Neural progenitor cell (in vitro differentiated cells): Measurements from ENCODE around the gene VPS13D.

ENCODE experiments used
- EZH2 ChIP-seq: fragments of 200-600 bp; sonication (generic); IDR thresholded peaks from 2 replicates; pipeline ENCODE4 v1.6.1; 2017; ENCODE audit warnings: antibody characterized with exemption, mild to moderate bottlenecking, moderate library complexity
- EZH2phosphoT487 ChIP-seq: fragments of 200-600 bp; sonication (generic); IDR thresholded peaks from 2 replicates; pipeline ENCODE4 v1.6.1; 2017; ENCODE audit warnings: antibody characterized with exemption
- TF ChIP-seq, protein P1 (sequence below): fragments of 200-600 bp; sonication (generic); IDR thresholded peaks from 2 replicates; pipeline ENCODE4 v1.5.1; 2017; ENCODE audit warnings: antibody characterized with exemption, mild to moderate bottlenecking

GRCh38 chr1:12482988-12483387 is 253.2 kb downstream of the VPS13D start:
- TF ChIP-seq, protein P1, sequence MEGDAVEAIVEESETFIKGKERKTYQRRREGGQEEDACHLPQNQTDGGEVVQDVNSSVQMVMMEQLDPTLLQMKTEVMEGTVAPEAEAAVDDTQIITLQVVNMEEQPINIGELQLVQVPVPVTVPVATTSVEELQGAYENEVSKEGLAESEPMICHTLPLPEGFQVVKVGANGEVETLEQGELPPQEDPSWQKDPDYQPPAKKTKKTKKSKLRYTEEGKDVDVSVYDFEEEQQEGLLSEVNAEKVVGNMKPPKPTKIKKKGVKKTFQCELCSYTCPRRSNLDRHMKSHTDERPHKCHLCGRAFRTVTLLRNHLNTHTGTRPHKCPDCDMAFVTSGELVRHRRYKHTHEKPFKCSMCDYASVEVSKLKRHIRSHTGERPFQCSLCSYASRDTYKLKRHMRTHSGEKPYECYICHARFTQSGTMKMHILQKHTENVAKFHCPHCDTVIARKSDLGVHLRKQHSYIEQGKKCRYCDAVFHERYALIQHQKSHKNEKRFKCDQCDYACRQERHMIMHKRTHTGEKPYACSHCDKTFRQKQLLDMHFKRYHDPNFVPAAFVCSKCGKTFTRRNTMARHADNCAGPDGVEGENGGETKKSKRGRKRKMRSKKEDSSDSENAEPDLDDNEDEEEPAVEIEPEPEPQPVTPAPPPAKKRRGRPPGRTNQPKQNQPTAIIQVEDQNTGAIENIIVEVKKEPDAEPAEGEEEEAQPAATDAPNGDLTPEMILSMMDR, result no peak
- no peak for TF ChIP-seq EZH2
- TF ChIP-seq EZH2phosphoT487, result no peak
